CD4-positive, alpha-beta T cell treated with Interleukin-12 subunit alpha and Interleukin-12 subunit beta, for 1 hour (primary cell): ENCODE measurements around the gene CLK3.
A peak's percentile ranks its signal among the peaks of the same experiment; 100 is the strongest.
"Not testable (repeated sequence)": the region's sequence is repeated elsewhere in the genome, so short reads cannot be mapped to it uniquely, and the experiment has no call there.

Source experiments
- DNase-seq: peaks from one replicate; pipeline ENCODE4 v3.0.0-alpha.2; 2020

CLK3 gene

GRCh38 chr15:74615508-74616365, at the start of gene CLK3:
Gene CLK3 (plus strand): TSS chr15:74615836. CDS start chr15:74619197, 3,361 bp downstream.
- peak; percentile 96 for DNase-seq

DNA sequence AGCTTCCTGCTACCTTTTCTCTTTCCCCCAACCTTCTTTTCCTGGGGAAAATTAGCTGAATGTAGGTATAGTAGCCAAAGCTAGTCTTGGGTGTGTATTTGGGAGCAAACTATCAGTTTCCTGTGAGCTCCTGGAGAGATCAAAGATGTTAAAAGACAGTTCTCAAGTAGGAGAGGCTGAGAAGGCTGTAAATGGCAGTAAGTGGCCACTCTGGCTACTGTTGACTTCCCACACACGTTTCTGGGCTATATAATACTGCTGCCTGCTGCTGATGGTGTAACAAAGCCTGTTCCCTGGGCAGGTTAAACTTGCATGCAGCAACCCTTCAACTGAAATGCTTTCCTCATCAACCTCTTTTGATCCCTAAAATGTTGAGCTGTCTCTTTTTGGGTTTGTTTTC, 47.0 kb upstream of the CLK3 start:
- DNase-seq = no peak

- DNase-seq = no peak
Measured at GRCh38 chr15:74569731-74570070, 45.9 kb upstream of the CLK3 start.

- no peak for DNase-seq
Measured at GRCh38 chr15:74571191-74571590, 44.4 kb upstream of the CLK3 start.

DNA sequence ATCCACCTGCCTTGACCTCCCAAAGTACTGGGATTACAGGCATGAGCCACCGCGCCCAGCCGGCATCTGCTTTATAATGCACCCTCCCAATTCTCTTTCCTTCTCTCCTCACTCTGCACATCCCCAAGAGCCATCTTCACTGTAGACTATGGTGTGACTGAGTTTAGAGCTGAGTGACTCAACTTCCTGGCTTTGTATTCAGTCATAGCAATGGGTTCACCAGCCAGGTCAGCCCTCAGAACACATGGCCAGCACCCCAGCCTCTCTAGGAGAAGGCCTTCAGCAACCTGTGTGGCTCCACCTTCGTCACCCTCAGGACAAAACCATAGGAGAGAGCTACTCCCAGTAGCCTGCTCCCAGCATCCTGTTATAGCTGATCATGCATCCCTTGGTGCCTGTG, 41.6 kb upstream of the CLK3 start:
- no peak for DNase-seq

DNA sequence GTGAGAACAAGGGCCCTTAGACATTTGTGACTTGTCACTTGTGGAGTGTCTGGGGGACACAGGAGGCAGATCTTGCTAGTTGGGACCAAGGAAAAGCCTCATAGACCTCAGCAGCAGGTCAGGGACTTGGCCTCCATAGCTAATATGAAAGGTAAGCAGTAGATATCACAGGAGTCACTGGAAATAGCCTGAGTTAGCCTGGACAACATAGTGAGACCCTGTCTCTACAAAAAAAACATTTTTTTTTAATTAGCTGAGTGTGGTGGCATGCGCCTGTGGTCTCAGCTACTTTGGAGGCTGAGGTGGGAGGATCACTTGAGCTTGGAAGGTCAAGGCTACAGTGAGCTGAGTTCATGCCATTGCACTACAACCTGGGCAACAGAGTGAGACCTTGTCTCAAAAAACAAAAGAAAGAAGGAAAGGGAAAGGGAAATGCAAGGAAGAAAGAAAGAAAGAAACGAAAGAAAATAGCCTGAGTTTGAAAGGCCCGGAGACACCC, 37.1 kb upstream of the CLK3 start:
- DNase-seq = no peak

DNA sequence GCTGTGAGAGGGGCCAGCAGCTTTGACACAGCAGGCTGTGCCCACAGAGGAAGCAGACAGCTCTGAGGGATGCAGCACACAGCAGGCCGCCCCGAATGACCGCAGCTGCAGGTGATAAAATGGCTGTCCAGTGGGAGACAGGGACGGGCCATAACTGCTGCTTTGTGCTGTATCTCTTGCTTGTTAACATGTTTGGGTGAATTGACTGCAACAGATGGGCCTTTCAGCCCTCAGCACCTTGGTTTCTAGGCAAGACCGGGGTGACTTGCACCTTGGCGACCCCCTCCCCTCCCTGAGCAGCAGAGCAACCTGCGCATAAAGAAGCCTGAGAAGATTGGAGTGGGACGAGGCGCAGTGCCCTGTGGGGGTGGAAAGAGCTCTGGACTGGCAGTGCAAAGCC, 36.6 kb upstream of the CLK3 start:
- no peak for DNase-seq

DNA sequence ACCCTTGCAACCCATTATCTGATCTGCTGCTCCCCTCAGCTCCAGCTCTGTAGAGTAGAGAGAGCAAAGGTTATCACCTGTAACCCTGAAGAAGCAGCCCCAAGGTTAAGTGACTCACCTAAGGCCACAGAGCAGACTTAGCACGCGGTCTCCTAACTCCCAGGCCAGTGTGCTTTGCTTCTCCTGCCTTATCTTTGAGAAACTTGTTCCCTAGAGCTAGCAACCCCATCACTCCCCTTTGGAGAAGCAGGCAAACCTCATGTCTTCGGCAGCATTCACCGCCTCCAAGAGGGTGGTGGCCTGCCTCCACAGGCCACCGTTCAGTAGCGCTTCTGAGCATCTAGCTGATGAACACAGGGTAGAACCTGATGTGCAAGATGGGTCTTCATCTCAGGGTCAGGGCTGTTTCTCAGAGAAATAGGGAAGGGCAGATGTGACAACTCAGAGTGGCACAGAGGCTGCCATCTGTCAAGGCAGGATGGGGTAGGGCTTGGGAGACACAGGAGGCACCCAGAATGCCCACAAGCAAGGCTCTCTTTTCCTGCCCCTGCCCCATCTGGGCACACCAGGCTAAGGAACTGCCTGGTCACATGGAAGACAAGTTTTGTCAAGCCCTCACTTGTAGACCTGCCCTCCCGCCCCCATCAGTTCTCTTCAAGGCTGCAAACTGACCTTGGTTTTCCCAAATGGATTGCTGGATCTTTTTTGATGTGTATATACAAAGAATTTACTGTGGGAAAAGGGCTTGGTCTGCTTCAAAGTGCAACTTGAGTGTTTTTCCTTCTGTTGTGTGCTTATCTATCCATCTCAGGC, 34.9 kb upstream of the CLK3 start:
- no peak for DNase-seq

GRCh38 chr15:74584204-74584603, 31.4 kb upstream of the CLK3 start:
- DNase-seq = no peak

DNA sequence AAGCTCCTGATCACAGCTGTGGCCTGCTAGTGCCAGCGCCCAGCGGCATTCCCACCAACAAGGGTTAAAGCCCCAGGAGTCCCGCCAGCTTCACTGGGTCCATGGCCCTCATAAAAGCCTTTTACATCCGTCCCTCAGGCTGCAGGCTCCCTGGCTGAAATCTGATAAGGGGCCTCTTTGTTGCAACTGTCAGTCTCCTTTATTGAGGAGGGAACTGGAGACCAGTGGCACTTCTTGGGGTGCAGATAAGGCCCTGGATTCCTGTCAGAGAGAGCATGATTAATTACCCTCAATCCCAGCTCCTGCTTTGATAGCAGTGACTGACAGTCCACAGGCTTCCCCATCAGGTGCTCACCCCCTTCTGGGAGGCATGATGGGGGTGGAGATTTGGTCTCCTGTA, 30.9 kb upstream of the CLK3 start:
- no peak for DNase-seq

DNA sequence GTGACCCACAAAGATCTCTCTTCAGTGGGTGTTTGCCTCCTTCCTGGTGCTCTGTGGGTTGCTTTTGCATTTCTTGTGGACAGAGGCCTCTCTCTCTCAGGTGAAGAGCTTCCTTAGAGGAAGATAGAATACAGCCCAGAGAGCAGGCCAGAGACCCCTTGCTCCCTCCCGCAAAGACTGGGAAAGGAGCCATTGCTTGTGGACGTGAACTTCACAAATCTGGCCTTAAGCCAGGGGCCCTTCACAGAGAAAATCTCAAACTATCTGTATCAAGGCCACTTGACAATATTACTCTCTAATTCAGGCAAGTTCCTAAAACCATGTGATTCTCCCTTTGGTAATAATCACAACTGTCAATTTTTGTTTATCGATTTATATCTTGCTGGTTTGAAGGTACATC, 30.4 kb upstream of the CLK3 start:
- no peak for DNase-seq

- no peak for DNase-seq
Measured at GRCh38 chr15:74585857-74586256, 29.8 kb upstream of the CLK3 start.

- DNase-seq = no peak
Measured at GRCh38 chr15:74589826-74590225, 25.8 kb upstream of the CLK3 start.

GRCh38 chr15:74592222-74592621, 23.4 kb upstream of the CLK3 start:
- no peak for DNase-seq

GRCh38 chr15:74593122-74593521, 22.5 kb upstream of the CLK3 start:
- no peak for DNase-seq

- DNase-seq = no peak
Measured at GRCh38 chr15:74594455-74594854, 21.2 kb upstream of the CLK3 start.

- DNase-seq = no peak
Measured at GRCh38 chr15:74595271-74595670, 20.4 kb upstream of the CLK3 start.

- DNase-seq = not testable (repeated sequence)
Measured at GRCh38 chr15:74596736-74597135, 18.9 kb upstream of the CLK3 start.

DNA sequence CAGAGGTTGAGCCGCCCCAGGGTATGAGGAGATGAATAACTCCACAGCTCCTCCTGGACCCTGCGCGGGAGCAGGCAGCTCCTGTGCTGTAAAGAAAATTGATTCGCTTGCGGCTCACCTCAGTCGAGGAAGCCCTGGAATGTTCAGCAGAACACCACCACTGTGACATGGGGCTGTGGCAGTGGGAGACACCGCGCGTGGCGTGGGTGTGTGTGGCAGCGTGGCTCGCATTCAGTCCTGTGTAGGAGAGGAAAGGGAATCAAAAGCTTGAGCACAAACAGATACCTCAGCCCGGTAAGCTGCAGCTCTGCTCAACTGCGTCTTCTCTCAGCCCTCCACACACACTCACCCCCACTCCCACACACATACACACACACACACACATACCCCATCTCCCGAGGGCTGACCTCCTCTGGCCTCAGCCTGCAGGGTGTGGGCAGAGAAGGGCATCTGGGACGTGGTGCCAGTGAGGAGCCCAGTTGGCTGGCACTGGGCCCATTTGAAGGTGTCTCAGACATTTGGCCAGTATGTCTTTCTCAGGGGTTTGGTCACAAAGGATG, 18.4 kb upstream of the CLK3 start:
- DNase-seq = not testable (repeated sequence)

DNA sequence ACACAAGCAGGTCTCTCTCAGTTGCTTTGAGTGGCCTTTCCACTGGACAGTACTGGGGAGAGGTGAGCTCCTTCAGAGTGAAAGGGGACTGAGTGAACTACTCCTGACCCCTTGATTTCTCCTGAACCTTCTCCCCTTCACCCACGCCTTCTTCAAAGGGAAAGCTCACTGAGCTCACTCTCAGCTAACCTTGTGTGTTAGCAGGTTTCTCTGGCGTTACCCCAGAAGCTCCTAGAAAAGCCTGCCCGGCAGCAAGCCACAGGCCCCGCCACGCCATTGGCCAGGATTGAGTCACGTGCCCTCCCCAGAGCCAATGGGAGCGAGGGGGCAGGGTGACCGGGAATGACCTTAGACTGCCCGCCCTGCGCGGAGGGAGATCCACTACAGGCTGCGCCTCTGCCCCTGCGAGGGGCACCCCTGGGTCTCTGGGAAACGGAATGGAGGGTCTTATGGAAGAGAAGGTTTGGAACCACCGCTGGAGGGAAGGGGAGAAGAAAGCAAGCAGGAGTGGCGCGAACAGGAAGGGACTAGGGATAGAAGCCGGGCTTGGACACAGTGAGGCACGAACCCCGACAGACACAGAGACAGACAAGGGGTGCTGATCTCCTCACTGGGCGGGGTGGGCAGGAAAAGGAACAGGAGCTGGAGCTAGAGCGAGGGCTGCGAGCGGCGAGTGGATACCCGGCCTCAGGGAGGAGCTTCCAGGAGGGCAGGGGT, 17.4 kb upstream of the CLK3 start:
- DNase-seq = peak; percentile 91

DNA sequence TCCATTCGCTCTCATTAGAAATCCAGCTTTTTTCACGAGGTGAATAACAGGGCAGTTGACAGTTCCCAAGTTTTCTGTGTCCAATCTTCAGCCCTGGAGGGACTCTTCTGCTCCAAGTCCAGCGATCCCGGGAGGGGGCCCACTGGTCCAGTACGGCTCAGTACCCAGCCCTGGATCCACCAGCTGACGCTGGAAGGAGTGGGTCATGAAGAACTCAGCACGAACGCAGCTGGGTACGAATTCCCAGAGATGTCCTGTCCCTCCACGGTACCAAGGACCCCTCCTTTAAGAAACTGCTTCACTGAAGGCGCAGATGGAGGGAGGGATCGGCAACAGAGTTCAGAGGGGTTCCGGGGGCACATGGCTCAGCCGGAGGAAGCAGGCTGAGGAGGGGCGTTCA, 16.5 kb upstream of the CLK3 start:
- no peak for DNase-seq

GRCh38 chr15:74603026-74603788, 12.4 kb upstream of the CLK3 start:
- DNase-seq = no peak
